HL-60 (cell line): ENCODE results near the gene LILRB4.

Experiments used
- CTCF ChIP-seq: IDR thresholded peaks from one replicate; pipeline ENCODE4 v1.5.1; 2011; ENCODE audit warnings: low read length, control low read depth, inconsistent platforms; ENCODE audit not compliant: insufficient read depth
- GABPA ChIP-seq: IDR thresholded peaks from 2 replicates; pipeline ENCODE4 v1.6.1; 2012; ENCODE audit warnings: low read depth
- POLR2AphosphoS5 ChIP-seq: IDR thresholded peaks from 2 replicates; pipeline ENCODE4 v1.6.1; 2012; ENCODE audit warnings: low read depth
- TF ChIP-seq, protein P1 (sequence below): IDR thresholded peaks from 2 replicates; pipeline ENCODE4 v1.6.1; 2012; ENCODE audit warnings: low read depth; ENCODE audit not compliant: insufficient replicate concordance

- no peak for TF ChIP-seq CTCF
- TF ChIP-seq GABPA = no peak
- no peak for TF ChIP-seq POLR2AphosphoS5
- TF ChIP-seq, protein P1, sequence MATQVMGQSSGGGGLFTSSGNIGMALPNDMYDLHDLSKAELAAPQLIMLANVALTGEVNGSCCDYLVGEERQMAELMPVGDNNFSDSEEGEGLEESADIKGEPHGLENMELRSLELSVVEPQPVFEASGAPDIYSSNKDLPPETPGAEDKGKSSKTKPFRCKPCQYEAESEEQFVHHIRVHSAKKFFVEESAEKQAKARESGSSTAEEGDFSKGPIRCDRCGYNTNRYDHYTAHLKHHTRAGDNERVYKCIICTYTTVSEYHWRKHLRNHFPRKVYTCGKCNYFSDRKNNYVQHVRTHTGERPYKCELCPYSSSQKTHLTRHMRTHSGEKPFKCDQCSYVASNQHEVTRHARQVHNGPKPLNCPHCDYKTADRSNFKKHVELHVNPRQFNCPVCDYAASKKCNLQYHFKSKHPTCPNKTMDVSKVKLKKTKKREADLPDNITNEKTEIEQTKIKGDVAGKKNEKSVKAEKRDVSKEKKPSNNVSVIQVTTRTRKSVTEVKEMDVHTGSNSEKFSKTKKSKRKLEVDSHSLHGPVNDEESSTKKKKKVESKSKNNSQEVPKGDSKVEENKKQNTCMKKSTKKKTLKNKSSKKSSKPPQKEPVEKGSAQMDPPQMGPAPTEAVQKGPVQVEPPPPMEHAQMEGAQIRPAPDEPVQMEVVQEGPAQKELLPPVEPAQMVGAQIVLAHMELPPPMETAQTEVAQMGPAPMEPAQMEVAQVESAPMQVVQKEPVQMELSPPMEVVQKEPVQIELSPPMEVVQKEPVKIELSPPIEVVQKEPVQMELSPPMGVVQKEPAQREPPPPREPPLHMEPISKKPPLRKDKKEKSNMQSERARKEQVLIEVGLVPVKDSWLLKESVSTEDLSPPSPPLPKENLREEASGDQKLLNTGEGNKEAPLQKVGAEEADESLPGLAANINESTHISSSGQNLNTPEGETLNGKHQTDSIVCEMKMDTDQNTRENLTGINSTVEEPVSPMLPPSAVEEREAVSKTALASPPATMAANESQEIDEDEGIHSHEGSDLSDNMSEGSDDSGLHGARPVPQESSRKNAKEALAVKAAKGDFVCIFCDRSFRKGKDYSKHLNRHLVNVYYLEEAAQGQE = no peak
These were observed 46.0 kb downstream of the LILRB4 start for GRCh38 chr19:54708781-54709180.
